Measurements from ENCODE around the gene MAP4K3. TPM values are rescaled to one million over a fixed set of nuclear protein-coding genes. Genes with fewer than 3 reads are reported as not detected.

MAP4K3 gene
- total RNA-seq, 1 experiment from 2014 or later = 35.5 TPM

- DNase-seq (ENCODE audit: low spot score) = no peak
- ChIA-PET CTCF (interaction anchor here (0.6 kb wide), 1 partner anchor 178 kb away, joined by 8 read pairs; no protein-coding TSS in a partner anchor), POLR2A (ENCODE audit: low non-redundant PET) (no interaction called here)
- TF ChIP-seq CTCF (conservative IDR thresholded peaks at IDR 0.05; ENCODE audit: low read depth, low read length) (no peak), EZH2 (IDR thresholded peaks at IDR 0.05; ENCODE audit: borderline replicate concordance, low read depth, low read length, poor library complexity, severe bottlenecking) (no peak)
- Histone ChIP-seq H3K36me3 (ENCODE audit: insufficient read depth, low read length, poor library complexity, severe bottlenecking) (no peaks in the 10 kb centered on the region), H3K27ac (ENCODE audit: low read depth, low read length, poor library complexity, severe bottlenecking) (no peak overlapping the region), H3K9me3 (ENCODE audit: low read depth, low read length, poor library complexity, severe bottlenecking) (peaks cover 15% of the 10 kb centered on the region), H3K27me3 (replicated peaks; ENCODE audit: insufficient read depth, low read depth, low read length, poor library complexity) (no peaks in the 10 kb centered on the region), H3K4me1 (ENCODE audit: insufficient read depth, low read length, poor library complexity, severe bottlenecking) (peaks cover 12% of the 10 kb centered on the region), H3K4me3 (ENCODE audit: low read depth, low read length, poor library complexity, severe bottlenecking) (no peak overlapping the region)
- intact Hi-C loops (cut with micrococcal nuclease; ENCODE audit: unreplicated experiment) = loop anchor here (5.0 to 10.0 kb wide), 2 partner anchors 319 to 356 kb away; no protein-coding TSS in a partner anchor
- no TSS peak for BruUV-seq (replicated peaks)
These were observed 61.2 kb downstream of the MAP4K3 start for GRCh38 chr2:39375917-39376316.

- no peak for DNase-seq (ENCODE audit: low spot score)
- CTCF ChIA-PET = no interaction called here
- no TSS peak for BruUV-seq (replicated peaks)
- Histone ChIP-seq H3K4me3 (ENCODE audit: low read depth, low read length, poor library complexity, severe bottlenecking) (no peak overlapping the region), H3K9me3 (ENCODE audit: low read depth, low read length, poor library complexity, severe bottlenecking) (peaks cover 15% of the 10 kb centered on the region), H3K27ac (ENCODE audit: low read depth, low read length, poor library complexity, severe bottlenecking) (no peak overlapping the region), H3K36me3 (ENCODE audit: insufficient read depth, low read length, poor library complexity, severe bottlenecking) (no peaks in the 10 kb centered on the region), H3K4me1 (ENCODE audit: insufficient read depth, low read length, poor library complexity, severe bottlenecking) (peaks cover 3% of the 10 kb centered on the region), H3K27me3 (replicated peaks; ENCODE audit: insufficient read depth, low read depth, low read length, poor library complexity) (no peaks in the 10 kb centered on the region)
- POLR2A ChIA-PET (ENCODE audit: low non-redundant PET) = no interaction called here
- intact Hi-C loops (cut with micrococcal nuclease; ENCODE audit: unreplicated experiment) = loop anchor here (10.0 kb wide), 1 partner anchor 322 kb away; no protein-coding TSS in a partner anchor
- TF ChIP-seq CTCF (conservative IDR thresholded peaks at IDR 0.05; ENCODE audit: low read depth, low read length) (no peak), EZH2 (IDR thresholded peaks at IDR 0.05; ENCODE audit: borderline replicate concordance, low read depth, low read length, poor library complexity, severe bottlenecking) (no peak)
These were observed 63.8 kb downstream of the MAP4K3 start for GRCh38 chr2:39373181-39373802.

- CTCF ChIA-PET = no interaction called here
These were observed 67.0 kb downstream of the MAP4K3 start for GRCh38 chr2:39370101-39370500.

More at GRCh38 chr2:39370101-39370500, 67.0 kb downstream of the MAP4K3 start:
- no peak for DNase-seq (ENCODE audit: low spot score)
- no TSS peak for BruUV-seq (replicated peaks)
- intact Hi-C loops (cut with micrococcal nuclease; ENCODE audit: unreplicated experiment) = loop anchor here (10.0 kb wide), 1 partner anchor 325 kb away; no protein-coding TSS in a partner anchor
- Histone ChIP-seq H3K9me3 (ENCODE audit: low read depth, low read length, poor library complexity, severe bottlenecking) (peaks cover 15% of the 10 kb centered on the region), H3K27me3 (replicated peaks; ENCODE audit: insufficient read depth, low read depth, low read length, poor library complexity) (no peaks in the 10 kb centered on the region), H3K4me3 (ENCODE audit: low read depth, low read length, poor library complexity, severe bottlenecking) (no peak overlapping the region), H3K27ac (ENCODE audit: low read depth, low read length, poor library complexity, severe bottlenecking) (no peak overlapping the region), H3K4me1 (ENCODE audit: insufficient read depth, low read length, poor library complexity, severe bottlenecking) (peaks cover 3% of the 10 kb centered on the region), H3K36me3 (ENCODE audit: insufficient read depth, low read length, poor library complexity, severe bottlenecking) (no peaks in the 10 kb centered on the region)
- POLR2A ChIA-PET (ENCODE audit: low non-redundant PET) = no interaction called here
- TF ChIP-seq CTCF (conservative IDR thresholded peaks at IDR 0.05; ENCODE audit: low read depth, low read length) (no peak), EZH2 (IDR thresholded peaks at IDR 0.05; ENCODE audit: borderline replicate concordance, low read depth, low read length, poor library complexity, severe bottlenecking) (no peak)

Measured in A673 (cell line).